Measurements from ENCODE around the gene CERCAM.

- TF ChIP-seq CTCF (IDR thresholded peaks at IDR 0.05): no peak
- TF ChIP-seq EZH2 (IDR thresholded peaks at IDR 0.05): no peak
- TF ChIP-seq EZH2phosphoT487 (IDR thresholded peaks at IDR 0.05): no peak
Measured at GRCh38 chr9:128405077-128405779, 15.4 kb upstream of the CERCAM start.
